ENCODE data around the gene ZFYVE27.

The ZFYVE27 gene

DNA sequence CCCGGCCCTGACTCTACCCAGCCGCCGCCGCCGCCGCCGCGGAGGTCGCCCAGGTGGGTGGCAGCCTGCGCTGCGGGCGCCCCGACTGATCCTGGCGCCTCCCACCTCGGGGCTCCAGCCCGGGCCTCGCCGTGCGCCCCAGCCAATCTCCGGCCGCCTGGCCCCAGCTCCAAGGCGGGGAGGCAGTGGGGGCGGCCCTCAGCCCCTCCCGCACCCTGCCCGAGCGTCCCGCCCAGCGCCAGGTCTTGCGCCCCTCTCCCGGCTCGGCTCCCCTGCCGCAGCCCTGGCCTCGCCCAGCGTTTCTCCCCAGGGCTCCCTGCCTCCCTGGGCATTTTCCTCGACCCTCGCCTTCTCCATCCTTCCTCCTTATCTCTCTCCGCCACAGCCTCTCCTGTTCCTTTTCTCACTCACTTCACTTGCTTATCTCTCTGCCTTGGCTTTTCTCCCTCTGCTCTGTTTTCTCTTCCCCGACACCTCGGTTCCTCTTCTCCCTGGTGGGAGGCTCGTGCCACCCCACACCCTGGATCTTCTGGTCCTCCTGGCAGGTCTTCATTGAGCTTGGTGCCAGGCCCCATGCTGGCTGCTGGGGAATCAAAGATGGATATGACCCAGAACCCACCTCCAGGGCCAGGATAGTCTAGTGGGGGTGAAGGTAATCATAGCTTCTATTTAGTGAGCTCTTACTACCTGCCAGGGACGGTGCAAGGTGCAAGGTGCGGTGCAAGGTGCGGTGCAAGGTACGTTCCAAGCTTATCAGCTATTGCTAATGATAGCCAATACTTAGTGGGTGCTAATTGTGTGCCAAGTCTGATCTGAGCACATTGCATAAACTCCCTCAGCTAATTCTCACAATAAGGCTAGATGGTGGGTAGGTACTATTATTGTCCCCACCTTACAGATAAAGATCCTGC is 35.2 kb downstream of the ZFYVE27 start, which contains the start of gene SFRP5:
TSS of gene SFRP5 (minus strand) at position 87 of the 911 bp plus-strand sequence. CDS start 166 bp downstream, outside the sequence.
- DNase-seq: no peak

DNA sequence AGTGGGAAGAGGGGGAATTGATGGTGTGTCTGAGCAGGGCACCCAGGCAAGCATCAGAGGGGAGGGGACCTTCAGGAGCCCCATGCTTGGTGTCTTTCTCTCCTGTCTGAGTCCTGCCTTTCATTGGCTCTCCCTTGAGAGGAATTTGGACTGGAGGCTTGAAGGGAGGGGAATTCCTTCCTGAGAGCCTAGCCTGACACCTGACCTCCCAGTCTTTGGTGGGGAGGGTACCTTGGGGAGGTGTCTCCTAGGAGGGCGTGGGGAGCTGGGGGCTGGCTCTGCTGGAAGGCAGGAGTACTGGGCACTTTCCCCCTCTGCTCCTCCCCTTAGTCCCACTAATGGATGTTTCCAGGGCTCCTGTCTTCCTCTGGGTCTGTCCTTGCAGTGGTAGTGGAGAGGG is 36.2 kb downstream of the ZFYVE27 start:
- no peak for DNase-seq

DNA sequence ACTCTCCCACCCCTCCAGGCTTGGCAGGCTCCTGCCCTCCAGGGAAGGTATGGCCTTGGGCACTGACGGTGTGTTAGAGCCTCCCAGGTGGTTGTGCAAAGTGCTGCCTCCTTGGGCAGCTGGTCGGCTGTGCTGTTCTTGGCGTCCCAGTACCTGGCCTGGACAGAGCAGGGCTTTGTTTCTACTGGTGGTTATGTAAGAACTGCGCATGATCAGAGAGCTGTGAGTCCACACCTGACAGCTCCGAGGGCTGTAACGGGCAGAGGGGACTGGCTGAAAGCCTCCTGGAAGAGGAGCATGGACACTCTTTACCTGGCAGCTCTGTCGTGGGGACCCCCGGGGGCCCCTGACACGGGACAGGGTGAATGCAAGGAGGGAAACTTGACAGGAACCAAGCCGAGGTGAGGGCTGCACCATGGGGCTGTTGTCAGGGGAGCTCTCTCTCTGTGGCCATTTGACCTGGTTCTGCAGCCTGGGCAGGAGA is 37.9 kb downstream of the ZFYVE27 start:
- no peak for DNase-seq

DNA sequence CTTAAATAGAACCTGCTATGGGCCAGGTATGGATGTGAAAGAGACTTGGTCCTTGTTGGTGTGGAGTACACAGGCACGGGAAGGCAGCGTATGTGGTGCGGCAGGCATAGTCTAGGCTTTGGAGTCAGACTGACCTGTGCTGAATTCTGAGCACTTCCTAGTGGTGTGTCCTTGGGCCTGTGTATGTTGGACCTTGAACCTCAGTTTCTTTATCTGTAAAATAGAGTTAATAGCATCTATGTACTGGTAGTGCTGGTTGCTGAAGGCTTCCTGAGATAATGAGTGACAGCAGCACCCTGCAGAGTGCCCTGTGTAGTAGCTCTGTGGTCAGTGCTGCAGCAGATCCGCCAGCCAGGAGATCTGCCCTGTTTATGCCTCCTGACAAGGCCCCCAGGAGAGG is 40.2 kb downstream of the ZFYVE27 start:
- DNase-seq: no peak

- DNase-seq: no peak
Observed at GRCh38 chr10:97778452-97779302, 41.7 kb downstream of the ZFYVE27 start.

DNA sequence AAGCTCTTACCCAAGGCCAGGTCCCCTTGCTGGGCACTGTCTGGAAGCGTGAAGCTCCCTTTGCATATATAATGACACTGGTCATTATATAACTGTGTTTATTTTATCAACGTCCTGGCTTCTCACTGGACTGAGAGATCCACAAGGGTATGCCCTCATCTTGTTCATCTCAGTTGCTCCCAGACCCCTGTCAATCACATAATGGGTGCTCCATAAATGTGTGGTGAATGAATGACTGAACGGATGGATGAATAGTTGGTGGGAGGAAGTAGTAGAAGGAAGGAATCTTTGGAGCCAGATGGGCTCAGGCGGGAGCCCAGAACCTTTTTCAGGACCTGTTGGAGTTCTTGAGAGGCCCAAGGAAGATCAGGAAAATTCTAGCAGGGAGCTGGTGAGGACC is 42.6 kb downstream of the ZFYVE27 start:
- DNase-seq: no peak

- DNase-seq: no peak
Observed at GRCh38 chr10:97779975-97780374, 43.0 kb downstream of the ZFYVE27 start.

DNA sequence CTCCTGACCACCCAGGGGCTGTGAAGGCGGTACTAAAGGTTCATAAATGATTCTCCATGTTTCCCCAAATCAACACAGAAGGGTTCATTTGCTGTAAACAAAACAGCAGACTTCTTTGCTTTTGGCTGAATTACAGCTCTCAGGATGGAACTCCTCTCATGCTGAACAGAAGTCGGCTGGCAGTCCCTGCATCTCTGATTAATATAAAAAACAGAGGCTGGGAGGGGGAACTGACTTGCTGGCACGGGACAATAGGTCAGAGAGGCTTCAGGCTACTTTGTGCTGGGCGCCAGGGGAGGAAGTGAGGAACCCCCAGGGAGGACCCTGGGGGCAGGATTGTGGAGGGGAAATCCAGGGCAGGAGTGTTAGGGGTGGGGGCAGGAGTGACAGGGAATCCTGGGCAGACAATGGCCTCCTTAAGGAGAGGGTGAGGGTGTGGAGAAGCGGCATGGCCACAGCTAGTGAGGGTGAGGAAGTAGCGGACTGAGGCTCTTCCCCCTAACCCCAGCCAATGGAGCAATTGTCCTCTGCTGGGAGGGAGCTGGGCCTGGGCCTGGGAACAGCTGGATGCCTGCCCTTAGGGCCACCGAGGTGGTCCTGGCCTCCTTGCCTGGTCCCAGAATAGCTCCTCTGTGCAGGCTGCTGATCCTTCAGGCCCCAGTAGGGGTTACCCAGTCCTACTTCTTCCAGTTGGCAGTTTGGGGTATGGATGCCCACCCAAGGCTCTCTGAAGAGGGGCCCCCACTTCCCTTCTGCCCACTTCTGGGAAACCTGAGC is 44.1 kb downstream of the ZFYVE27 start:
- no peak for DNase-seq

DNA sequence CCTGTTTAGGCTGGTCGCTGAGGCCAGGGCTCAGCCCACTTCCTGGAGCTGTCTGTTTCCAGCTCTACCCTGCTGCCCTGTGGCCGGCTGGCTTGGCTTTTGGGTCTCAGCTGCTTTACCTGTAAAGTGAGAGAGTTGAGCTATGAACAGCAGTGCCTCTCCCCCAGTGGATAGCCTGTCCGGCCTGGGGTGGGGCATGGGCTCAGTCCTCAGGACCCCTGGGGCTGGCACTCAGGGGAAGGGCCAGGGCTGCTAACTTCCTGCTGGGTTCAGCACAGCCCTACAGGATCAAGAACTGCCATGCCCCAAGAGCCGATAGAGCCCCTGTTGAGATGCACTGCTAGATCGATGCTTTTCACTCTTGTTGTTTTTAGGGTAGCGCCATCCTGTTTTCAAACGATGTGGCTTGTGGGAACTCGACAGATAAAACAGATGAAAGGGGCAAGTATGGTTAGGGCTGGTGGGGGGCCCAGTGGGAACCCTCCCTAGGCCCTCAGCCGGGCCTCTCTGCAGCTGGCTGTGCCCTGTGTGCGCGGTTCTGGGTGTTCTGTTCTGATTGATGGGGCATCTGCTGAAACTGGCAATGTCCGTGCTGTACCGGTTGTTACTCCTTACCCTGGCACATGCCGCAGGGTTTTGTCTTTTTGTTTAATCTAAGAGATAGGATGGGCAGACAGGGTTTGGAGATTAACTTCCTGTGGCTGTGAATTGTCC is 44.8 kb downstream of the ZFYVE27 start:
- DNase-seq: no peak

DNA sequence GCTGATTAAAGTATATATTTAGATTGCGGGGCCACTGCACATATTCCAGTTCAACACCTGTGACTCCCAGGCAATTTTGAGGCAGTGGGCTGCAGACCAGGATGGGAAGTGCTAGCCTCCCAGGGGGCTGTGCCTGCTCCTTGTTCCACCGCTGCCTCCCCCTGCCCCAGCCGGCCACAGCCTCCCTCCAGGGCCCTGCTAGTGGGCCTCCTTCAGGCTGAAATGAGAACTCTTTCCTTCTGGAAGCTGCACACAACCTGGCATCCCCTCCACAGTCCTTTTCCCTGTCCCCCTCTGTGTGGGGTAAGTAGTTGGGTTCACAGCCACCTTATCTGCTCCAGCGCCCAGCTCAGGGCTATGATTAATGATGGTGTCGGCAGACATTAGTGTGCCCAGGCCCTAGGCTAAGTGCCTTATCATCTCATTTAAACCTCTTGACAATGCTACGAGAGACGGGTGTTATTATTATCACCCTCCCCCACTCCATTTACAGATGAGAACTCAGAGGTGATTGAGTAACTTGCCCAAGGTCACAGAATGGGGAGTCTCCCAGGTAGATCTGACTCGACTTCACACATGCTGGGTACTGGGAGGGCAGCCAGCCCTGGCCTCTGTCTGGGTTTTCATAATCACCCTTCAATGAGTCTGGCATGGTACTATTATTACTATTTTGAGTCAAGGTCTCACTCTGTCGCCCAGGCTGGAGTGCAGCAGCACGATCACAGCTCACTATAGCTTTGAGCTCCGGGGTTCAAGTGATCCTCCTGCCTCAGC is 45.7 kb downstream of the ZFYVE27 start:
- no peak for DNase-seq

- DNase-seq: no peak
Observed at GRCh38 chr10:97784200-97784810, 47.4 kb downstream of the ZFYVE27 start.

DNA sequence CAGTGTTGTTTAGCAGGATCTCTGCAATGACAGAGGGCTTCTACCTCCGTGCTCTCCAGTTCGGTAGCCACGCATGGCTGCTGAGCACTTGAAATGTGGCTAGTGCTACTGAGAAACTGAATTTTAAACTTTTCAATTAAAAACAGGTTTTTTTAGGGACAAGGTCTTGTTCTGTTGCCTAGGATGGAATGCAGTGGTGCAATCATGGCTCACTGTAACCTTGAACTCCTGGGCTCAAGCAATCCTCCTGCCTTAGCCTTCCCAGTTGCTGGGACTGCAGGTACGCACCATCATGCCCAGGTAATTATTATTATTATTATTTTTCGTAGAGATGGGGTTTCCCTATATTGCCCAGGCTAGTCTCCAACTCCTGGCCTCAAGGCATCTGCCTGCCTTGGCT is 48.3 kb downstream of the ZFYVE27 start:
- DNase-seq: no peak

DNA sequence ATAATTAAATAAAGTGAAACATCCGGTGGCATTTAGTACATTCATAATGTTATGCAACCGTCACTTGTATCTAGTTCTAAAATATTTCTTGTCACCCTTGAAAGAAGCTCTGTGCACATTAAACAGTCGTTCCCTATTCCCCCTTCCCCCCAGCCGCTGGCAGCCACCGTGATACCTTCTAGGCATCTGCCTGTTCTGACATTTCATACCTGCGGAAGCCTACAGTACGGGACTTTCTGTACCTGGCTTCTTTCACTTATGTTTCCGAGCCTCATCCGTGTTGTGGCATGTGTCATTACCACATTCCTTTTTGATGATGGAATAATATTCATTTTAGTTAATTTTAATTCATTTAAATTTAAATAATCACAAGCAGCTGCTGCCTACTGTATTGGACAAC is 48.8 kb downstream of the ZFYVE27 start:
- no peak for DNase-seq

- DNase-seq: no peak
Observed at GRCh38 chr10:97788552-97789442, 51.9 kb downstream of the ZFYVE27 start.

DNA sequence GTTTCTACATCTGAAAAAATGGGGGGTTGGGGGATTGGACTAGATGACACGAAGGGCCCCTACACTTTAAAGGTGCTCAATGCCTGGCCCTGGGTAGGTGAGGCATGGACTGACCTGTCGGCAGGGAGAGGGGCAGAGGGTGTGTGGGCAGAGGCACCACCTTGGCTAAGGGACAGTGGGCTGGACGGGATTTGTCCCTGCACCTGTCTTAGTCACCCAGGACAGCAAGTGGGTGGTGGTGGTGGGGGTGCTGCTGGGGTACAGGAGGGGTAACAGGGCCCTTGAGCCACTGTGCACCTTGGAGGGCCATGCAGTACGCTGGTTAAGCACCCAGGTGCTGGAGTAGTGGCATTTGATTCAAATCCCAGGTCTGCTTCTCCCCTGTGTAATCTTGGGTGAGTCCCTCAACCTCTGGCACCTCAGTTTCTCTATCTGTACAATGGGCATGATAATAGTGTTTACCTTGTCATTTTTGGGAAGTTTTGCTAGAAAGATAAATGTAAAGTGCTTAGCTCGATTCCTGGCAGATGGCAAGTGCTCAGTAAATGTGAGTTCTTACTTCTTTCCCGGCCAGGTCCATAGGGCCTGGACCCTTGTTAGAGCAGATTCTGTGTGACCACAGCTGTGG is 53.0 kb downstream of the ZFYVE27 start:
- no peak for DNase-seq

- DNase-seq: peak; percentile 64 to 74
Observed at GRCh38 chr10:97791824-97792721, 55.1 kb downstream of the ZFYVE27 start.

DNA sequence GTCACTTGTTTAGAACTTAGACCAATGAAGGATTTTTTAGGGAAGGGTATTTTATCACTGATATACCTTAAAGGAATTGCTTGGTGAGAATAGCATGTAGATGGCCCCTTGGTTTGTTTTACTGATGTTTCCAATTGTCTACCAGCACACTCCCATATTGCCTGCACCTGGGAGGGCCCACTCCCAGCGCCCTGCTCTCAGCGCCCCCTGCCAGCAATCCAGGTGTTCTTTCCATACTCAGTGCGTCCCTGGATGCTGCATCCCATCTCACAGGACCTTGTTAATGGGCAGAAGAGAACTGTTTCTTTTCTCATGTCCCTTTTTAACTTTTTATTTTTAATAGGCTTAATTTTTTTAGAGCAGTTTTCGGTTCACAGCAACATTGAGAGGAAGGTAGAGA is 59.0 kb downstream of the ZFYVE27 start:
- no peak for DNase-seq

DNA sequence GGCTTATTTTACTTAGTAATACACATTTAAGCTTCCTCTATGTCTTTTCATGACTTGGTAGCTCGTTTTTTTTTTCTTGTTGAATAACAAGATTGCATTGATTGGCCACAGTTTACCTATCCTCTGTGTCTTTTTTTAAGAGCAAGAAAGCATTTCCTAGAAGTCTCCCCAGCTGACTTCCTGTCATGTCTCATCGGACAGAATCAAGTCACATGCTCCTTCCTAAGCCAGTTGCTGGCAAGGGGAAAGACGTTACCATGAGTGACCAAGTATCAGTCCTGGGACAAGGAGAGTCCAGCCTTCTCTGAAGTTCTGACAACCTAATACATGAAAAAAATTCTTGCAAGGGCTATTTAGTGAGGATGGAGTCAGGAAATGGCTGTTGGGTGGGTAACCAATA is 59.7 kb downstream of the ZFYVE27 start:
- DNase-seq: peak; percentile 26 to 37

Measured in activated CD4-positive, alpha-beta T cell treated with anti-CD3 and anti-CD28 coated beads for 4 hours (primary cell).